Liver (tissue), 3 donors: ENCODE data around the gene SPTBN1.

Source experiments
- CTCF ChIP-seq: fragments of 150-350 bp; IDR thresholded peaks from 2 replicates; pipeline ENCODE4 v1.5.1; 2017; ENCODE audit warnings: improper control_type of control experiment, low read depth, low read length; ENCODE audit not compliant: missing input control
- EGR1 ChIP-seq, 2 donors: IDR thresholded peaks; 2 replicates each; pipeline ENCODE4 v1.6.1; 2016 to 2018; ENCODE audit warnings: antibody characterized with exemption in 2 of 2, low read depth in 2 of 2
- RAD21 ChIP-seq, 2 donors: IDR thresholded peaks; 2 replicates each; pipeline ENCODE4 v1.6.1; 2016; ENCODE audit warnings: antibody characterized with exemption in 2 of 2, mild to moderate bottlenecking in 2 of 2
- REST ChIP-seq: IDR thresholded peaks from 2 replicates; pipeline ENCODE4 v1.6.1; 2016; ENCODE audit warnings: antibody characterized with exemption, mild to moderate bottlenecking
- SP1 ChIP-seq: IDR thresholded peaks from 2 replicates; pipeline ENCODE4 v1.6.1; 2018; ENCODE audit warnings: antibody characterized with exemption, mild to moderate bottlenecking
- TAF1 ChIP-seq: conservative IDR thresholded peaks from 2 replicates; pipeline ENCODE4 v1.6.1; 2016; ENCODE audit warnings: antibody characterized with exemption, mild to moderate bottlenecking
- ZBTB33 ChIP-seq: IDR thresholded peaks from 2 replicates; pipeline ENCODE4 v1.6.1; 2016; ENCODE audit warnings: antibody characterized with exemption
- donor health status: healthy.
- donor health status: healthy.

GRCh38 chr2:54586494-54586893 lies 130.4 kb downstream of the SPTBN1 start:
- TF ChIP-seq CTCF (no peak), RAD21 (IDR thresholded peaks at IDR 0.05) (no peak), TAF1 (no peak), REST (no peak), ZBTB33 (no peak), SP1 (no peak), EGR1 (IDR thresholded peaks at IDR 0.05; ENCODE audit: low read depth in 2 of 2) (no peak)
